HG02884 (cell line): ENCODE results near the gene MRGPRE.

Experiments used
- ATAC-seq: cut with Tn5 transposase; IDR thresholded peaks from one replicate; pipeline ENCODE4 v1.9.1; 2021; ENCODE audit warnings: mild to moderate bottlenecking, moderate library complexity; ENCODE audit not compliant: unreplicated experiment

The MRGPRE gene

GRCh38 chr11:3183523-3183922 lies 48.7 kb downstream of the MRGPRE start:
- no peak for ATAC-seq

DNA sequence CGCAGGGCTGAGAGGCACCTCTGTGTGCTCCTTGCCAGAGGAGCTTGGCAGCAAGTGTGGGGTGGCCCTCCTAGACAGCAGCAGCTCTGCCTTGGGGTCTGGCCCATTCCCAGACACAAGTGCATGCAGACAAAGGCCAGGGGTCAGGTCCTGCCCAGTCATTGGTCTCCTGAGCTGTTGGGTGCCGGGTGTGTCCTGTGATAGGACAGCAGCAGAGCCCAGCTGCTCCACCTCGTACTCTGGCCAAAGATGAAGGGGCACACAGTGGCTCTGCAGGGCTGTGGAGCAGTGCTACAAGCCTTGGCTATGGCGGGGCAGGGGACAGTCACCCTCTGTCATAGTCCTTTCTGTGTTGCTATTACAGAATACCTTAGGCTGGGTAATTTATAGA lies 49.8 kb downstream of the MRGPRE start:
- no peak for ATAC-seq

DNA sequence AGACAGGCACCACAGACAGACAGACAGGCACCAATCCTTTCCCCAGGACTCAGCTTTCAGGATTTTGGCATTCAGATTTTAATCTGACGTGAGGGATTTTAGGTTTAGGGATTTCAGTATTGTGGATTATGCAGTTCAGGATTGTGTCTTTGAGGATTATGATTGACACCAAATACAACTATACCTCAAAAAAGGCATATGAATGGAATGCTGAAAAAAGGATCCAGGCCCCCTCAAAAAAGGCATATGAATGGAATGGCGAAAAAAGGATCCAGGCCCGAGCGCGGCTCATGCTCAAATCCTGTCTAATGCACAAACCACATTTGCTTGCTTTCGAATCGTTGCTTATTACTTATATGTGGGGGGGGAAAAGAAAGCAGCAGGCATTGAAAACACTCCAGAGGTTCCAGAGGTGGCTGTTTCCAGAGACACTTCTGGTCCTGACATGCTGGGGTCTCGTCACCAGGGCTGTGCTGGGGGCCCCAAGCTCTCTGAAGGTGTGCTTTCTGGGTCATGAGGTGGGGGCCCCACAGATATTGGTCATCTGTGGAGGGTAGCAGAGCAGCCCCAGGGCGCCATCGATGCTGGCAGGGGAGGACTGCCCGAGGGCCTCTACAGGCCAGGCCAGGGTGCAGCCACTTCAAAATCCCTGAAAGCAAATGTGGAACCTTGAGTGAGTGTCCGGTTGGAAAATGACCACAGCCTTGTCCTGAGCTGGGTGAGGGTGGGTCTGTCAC lies 50.3 kb downstream of the MRGPRE start:
- ATAC-seq: no peak

- ATAC-seq: no peak
These were observed 51.3 kb downstream of the MRGPRE start for GRCh38 chr11:3180869-3181268.

DNA sequence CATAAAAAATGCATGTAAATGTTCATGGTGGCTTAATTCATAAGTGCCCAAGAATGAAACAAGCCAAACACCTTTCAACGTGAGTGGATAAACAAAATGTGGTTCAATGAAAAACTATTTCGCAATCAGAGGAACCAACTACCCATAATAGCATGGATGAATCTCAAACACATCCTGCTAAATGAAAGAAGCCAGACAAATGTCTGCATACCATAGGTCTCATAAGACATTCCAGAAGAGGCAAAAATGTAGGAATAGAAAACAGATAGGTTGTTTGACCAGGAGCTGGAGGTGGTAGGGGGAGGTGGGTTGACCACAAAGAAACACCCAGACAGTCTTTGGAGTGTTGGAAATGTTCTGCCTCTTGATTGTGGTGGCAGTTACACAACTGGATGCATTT lies 53.9 kb downstream of the MRGPRE start:
- no peak for ATAC-seq

DNA sequence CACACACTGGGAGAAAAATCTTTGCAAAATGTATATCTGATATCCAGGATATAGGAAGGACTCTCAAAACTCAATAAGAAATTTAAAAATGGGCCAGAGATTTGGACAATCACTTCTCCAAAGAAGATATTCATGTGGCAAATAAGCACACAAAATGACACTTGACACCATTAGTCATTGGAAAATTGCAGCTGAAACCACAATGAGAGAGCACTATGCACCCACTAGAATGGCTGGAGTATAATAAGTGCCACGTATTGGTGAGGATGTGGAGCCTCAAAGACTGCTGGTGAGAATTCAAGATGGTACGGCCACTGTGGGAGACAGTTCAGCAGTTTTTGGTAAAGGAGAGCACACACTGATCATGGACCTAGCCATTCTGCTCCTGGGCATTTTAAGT lies 54.3 kb downstream of the MRGPRE start:
- no peak for ATAC-seq
